Skeletal muscle tissue (tissue), 4 donors: Measurements from ENCODE around the gene CYS1. TPM values are rescaled to one million over a fixed set of nuclear protein-coding genes. Genes with fewer than 3 reads are reported as not detected.

Experiments used
- H3K27ac ChIP-seq: one replicate; pipeline ENCODE4 v1.7.0; 2013; ENCODE audit warnings: mild to moderate bottlenecking, low read depth, low read length, inconsistent platforms
- H3K27me3 ChIP-seq, 3 donors: one replicate each; pipeline ENCODE4 v1.7.0; 2013; ENCODE audit warnings: low read length in 3 of 3; ENCODE audit not compliant: control insufficient read depth in 3 of 3, insufficient read depth in 3 of 3
- H3K36me3 ChIP-seq, 3 donors: one replicate each; pipeline ENCODE4 v1.7.0; 2013; ENCODE audit warnings: low read length in 3 of 3; ENCODE audit not compliant: control insufficient read depth in 3 of 3, insufficient read depth in 3 of 3
- H3K4me1 ChIP-seq, 3 donors: one replicate each; pipeline ENCODE4 v1.7.0; 2013; ENCODE audit warnings: low read length in 3 of 3, mild to moderate bottlenecking in 3 of 3; ENCODE audit not compliant: control insufficient read depth in 3 of 3, insufficient read depth in 3 of 3
- H3K4me3 ChIP-seq, 3 donors: one replicate each; pipeline ENCODE4 v1.7.0; 2013; ENCODE audit warnings: low read length in 3 of 3
- H3K9ac ChIP-seq, 3 donors: one replicate each; pipeline ENCODE4 v1.7.0; 2013; ENCODE audit warnings: low read length in 3 of 3, mild to moderate bottlenecking in 3 of 3, moderate library complexity in 2 of 3, low read depth in 1 of 3
- H3K9me3 ChIP-seq, 3 donors: one replicate each; pipeline ENCODE4 v1.7.0; 2013; ENCODE audit warnings: low read length in 3 of 3; ENCODE audit not compliant: control insufficient read depth in 3 of 3
- total RNA-seq: library from RNA; depleted of rRNA; stranded (reverse); fragments of >200 nt; gene quantifications from one replicate; pipeline ENCODE4 v1.2.3, GENCODE V29; 2014
- donor health status: Osteomylitis.

Gene CYS1
- total RNA-seq, 1 donor from 2014 or later = 4.7 TPM

- no peaks in the 10 kb centered on the region for H3K9me3 ChIP-seq
- H3K9ac ChIP-seq = no peak overlapping the region
- H3K4me3 ChIP-seq = no peak overlapping the region
- no peak overlapping the region for H3K27ac ChIP-seq
- H3K4me1 ChIP-seq = peaks cover 7 to 14% (median 10%) of the 10 kb centered on the region in 3 donors
- no peaks in the 10 kb centered on the region for H3K36me3 ChIP-seq
- peaks cover 32 to 45% (median 38%) of the 10 kb centered on the region in 3 donors for H3K27me3 ChIP-seq
Observed at GRCh38 chr2:10075101-10075500, 5.1 kb downstream of the CYS1 start.

GRCh38 chr2:10073706-10074105 lies 6.5 kb downstream of the CYS1 start:
- no peak overlapping the region for H3K27ac ChIP-seq
- no peak overlapping the region for H3K9ac ChIP-seq
- peaks cover 32 to 37% (median 32%) of the 10 kb centered on the region in 3 donors for H3K27me3 ChIP-seq
- no peak overlapping the region for H3K4me3 ChIP-seq
- H3K9me3 ChIP-seq = no peaks in the 10 kb centered on the region
- peaks cover 2 to 7% (median 4%) of the 10 kb centered on the region in 3 donors for H3K4me1 ChIP-seq
- no peaks in the 10 kb centered on the region for H3K36me3 ChIP-seq

- Histone ChIP-seq H3K9ac (no peak overlapping the region), H3K9me3 (no peaks in the 10 kb centered on the region), H3K4me3 (no peak overlapping the region), H3K27ac (no peak overlapping the region), H3K4me1 (peaks cover 0 to 3% (median 0%) of the 10 kb centered on the region in 3 donors), H3K27me3 (peaks cover 23 to 28% (median 24%) of the 10 kb centered on the region in 3 donors), H3K36me3 (no peaks in the 10 kb centered on the region)
Observed at GRCh38 chr2:10072656-10073480, 7.3 kb downstream of the CYS1 start.

- Histone ChIP-seq H3K4me3 (no peak overlapping the region), H3K9me3 (no peaks in the 10 kb centered on the region), H3K36me3 (no peaks in the 10 kb centered on the region), H3K27me3 (peaks cover 12 to 20% (median 15%) of the 10 kb centered on the region in 3 donors), H3K9ac (no peak overlapping the region), H3K27ac (no peak overlapping the region), H3K4me1 (peaks cover 0 to 3% (median 0%) of the 10 kb centered on the region in 3 donors)
Observed at GRCh38 chr2:10071595-10071994, 8.6 kb downstream of the CYS1 start.

GRCh38 chr2:10071176-10071575 lies 9.0 kb downstream of the CYS1 start:
- Histone ChIP-seq H3K9ac (no peak overlapping the region), H3K9me3 (no peaks in the 10 kb centered on the region), H3K27me3 (peaks cover 8 to 16% (median 12%) of the 10 kb centered on the region in 3 donors), H3K4me3 (no peak overlapping the region), H3K36me3 (no peaks in the 10 kb centered on the region), H3K27ac (no peak overlapping the region), H3K4me1 (peaks cover 0 to 3% (median 0%) of the 10 kb centered on the region in 3 donors)

GRCh38 chr2:10067881-10068280 lies 12.3 kb downstream of the CYS1 start:
- Histone ChIP-seq H3K9me3 (no peaks in the 10 kb centered on the region), H3K36me3 (no peaks in the 10 kb centered on the region), H3K27ac (no peak overlapping the region), H3K4me1 (peaks cover 0 to 3% (median 0%) of the 10 kb centered on the region in 3 donors), H3K9ac (no peak overlapping the region), H3K27me3 (no peaks in the 10 kb centered on the region), H3K4me3 (no peak overlapping the region)

GRCh38 chr2:10067330-10067729 lies 12.9 kb downstream of the CYS1 start:
- Histone ChIP-seq H3K27ac (no peak overlapping the region), H3K9ac (no peak overlapping the region), H3K4me3 (no peak overlapping the region), H3K36me3 (no peaks in the 10 kb centered on the region), H3K9me3 (no peaks in the 10 kb centered on the region), H3K27me3 (no peaks in the 10 kb centered on the region), H3K4me1 (no peaks in the 10 kb centered on the region)

- Histone ChIP-seq H3K36me3 (no peaks in the 10 kb centered on the region), H3K27ac (no peak overlapping the region), H3K9me3 (no peaks in the 10 kb centered on the region), H3K9ac (no peak overlapping the region), H3K4me3 (no peak overlapping the region), H3K27me3 (no peaks in the 10 kb centered on the region), H3K4me1 (peaks cover 0 to 1% (median under 1%) of the 10 kb centered on the region in 3 donors)
Observed at GRCh38 chr2:10065773-10066055, 14.5 kb downstream of the CYS1 start.

- no peak overlapping the region for H3K27ac ChIP-seq
- H3K4me3 ChIP-seq = no peak overlapping the region
- no peaks in the 10 kb centered on the region for H3K27me3 ChIP-seq
- peaks cover 5 to 7% (median 6%) of the 10 kb centered on the region in 3 donors for H3K4me1 ChIP-seq
- H3K36me3 ChIP-seq = no peaks in the 10 kb centered on the region
- H3K9me3 ChIP-seq = no peaks in the 10 kb centered on the region
- no peak overlapping the region for H3K9ac ChIP-seq
Observed at GRCh38 chr2:10064932-10065772, 15.1 kb downstream of the CYS1 start.

GRCh38 chr2:10063566-10063965 lies 16.6 kb downstream of the CYS1 start:
- Histone ChIP-seq H3K27me3 (no peaks in the 10 kb centered on the region), H3K4me3 (no peak overlapping the region), H3K9me3 (no peaks in the 10 kb centered on the region), H3K4me1 (peaks cover 6 to 15% (median 13%) of the 10 kb centered on the region in 3 donors), H3K9ac (no peak overlapping the region), H3K27ac (no peak overlapping the region), H3K36me3 (no peaks in the 10 kb centered on the region)
